ENCODE data around the gene CBX3.

The CBX3 gene

GRCh38 chr7:26187380-26188205, 14.0 kb upstream of the CBX3 start:
- H3K36me3 ChIP-seq (replicated peaks; ENCODE audit: low read depth, low read length): peaks cover 48% of the 10 kb centered on the region
- H3K9ac ChIP-seq (ENCODE audit: low read length): no peak overlapping the region
- H3K4me2 ChIP-seq (ENCODE audit: low read length): no peak overlapping the region
- peaks cover 59% of the 10 kb centered on the region for H4K20me1 ChIP-seq (ENCODE audit: insufficient read depth, low read length)
- peak overlapping the region; percentile 49 for H3K27ac ChIP-seq (ENCODE audit: low read length)
- H3K9me3 ChIP-seq (ENCODE audit: insufficient read depth, low read length): no peaks in the 10 kb centered on the region
- no peaks in the 10 kb centered on the region for H3K27me3 ChIP-seq (ENCODE audit: low read depth, low read length)
- H3K79me2 ChIP-seq (ENCODE audit: low read length): peaks cover 47% of the 10 kb centered on the region
- H3K4me3 ChIP-seq (ENCODE audit: low read length): no peak overlapping the region
- peaks cover 13% of the 10 kb centered on the region for H3K4me1 ChIP-seq (ENCODE audit: low read length)
- TF ChIP-seq CTCF (IDR thresholded peaks at IDR 0.05; ENCODE audit: low read depth, low read length) (no peak), EZH2phosphoT487 (IDR thresholded peaks at IDR 0.05; ENCODE audit: low read depth) (no peak)
- no peak overlapping the region for H2AFZ ChIP-seq (ENCODE audit: low read depth, low read length)

DNA sequence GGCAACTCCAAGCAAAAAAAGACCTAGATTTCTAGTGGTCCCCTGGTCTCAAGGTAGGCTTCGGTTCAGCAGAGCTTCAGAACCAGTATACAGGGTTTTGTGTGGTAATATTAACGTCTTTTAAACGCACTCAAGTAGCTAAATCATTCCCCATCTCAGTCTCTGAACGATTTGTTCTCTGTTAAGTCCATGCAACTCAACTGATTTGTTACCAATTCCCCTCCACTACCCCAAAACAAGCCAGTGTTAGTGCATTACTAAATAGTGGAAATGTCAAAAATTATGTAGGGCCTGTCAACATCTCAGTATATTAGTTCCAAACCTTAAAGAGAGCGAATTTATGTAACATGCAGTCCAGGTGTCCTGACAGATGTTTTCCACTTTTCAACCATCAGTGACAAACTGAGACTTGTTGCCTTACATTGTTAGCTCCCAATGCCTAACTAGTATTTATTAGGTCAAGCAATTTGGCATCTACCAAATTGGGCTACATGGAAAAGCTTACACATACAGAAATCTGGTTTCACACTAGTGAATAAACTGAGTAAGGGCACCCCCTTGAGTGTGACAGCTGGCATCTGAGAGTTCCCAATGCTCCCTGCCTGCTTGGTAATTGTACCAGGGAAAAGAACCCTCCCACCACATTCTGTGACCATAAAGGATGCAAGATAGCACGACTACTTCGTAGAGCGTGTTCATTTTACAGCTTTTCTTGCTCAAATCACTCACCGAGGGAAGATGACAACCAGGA, 13.2 kb upstream of the CBX3 start:
- Histone ChIP-seq H3K9me3 (ENCODE audit: insufficient read depth, low read length) (no peaks in the 10 kb centered on the region), H3K9ac (ENCODE audit: low read length) (no peak overlapping the region), H2AFZ (ENCODE audit: low read depth, low read length) (no peak overlapping the region), H4K20me1 (ENCODE audit: insufficient read depth, low read length) (peaks cover 67% of the 10 kb centered on the region), H3K27me3 (ENCODE audit: low read depth, low read length) (no peaks in the 10 kb centered on the region), H3K27ac (ENCODE audit: low read length) (peak overlapping the region; percentile 49), H3K4me3 (ENCODE audit: low read length) (no peak overlapping the region), H3K36me3 (replicated peaks; ENCODE audit: low read depth, low read length) (peaks cover 56% of the 10 kb centered on the region), H3K79me2 (ENCODE audit: low read length) (peaks cover 55% of the 10 kb centered on the region), H3K4me2 (ENCODE audit: low read length) (no peak overlapping the region), H3K4me1 (ENCODE audit: low read length) (peaks cover 21% of the 10 kb centered on the region)
- no peak for TF ChIP-seq CTCF (IDR thresholded peaks at IDR 0.05; ENCODE audit: low read depth, low read length)
- TF ChIP-seq EZH2phosphoT487 (IDR thresholded peaks at IDR 0.05; ENCODE audit: low read depth): no peak

DNA sequence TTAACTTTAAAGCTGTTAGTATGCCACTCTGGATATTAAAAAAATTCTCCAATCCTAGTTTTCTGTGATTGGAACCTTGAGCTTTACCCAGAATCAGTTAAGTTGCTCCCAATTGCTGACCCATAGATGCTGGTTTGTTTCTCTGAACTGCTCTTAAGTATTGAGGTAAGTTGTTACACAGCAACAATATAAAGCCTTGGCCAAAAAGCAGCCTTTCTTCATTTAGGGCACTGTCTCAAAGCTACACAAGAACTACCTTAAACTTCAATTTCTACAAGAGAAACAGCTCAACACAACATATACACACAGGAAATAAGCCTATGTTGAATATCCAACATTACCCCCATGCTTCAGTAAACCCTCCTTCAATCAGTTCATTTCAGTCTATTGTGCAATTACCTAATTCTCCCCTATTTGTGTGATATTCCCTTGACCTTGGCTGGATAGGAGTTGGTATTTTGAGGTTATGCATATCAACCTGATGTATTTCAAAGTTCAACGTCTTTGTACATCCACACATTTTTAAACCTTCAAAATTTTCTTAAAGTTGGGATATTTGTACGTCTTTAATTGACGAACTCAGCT, 12.5 kb upstream of the CBX3 start:
- H3K4me3 ChIP-seq (ENCODE audit: low read length): no peak overlapping the region
- no peaks in the 10 kb centered on the region for H3K9me3 ChIP-seq (ENCODE audit: insufficient read depth, low read length)
- H3K36me3 ChIP-seq (replicated peaks; ENCODE audit: low read depth, low read length): peaks cover 62% of the 10 kb centered on the region
- H2AFZ ChIP-seq (ENCODE audit: low read depth, low read length): no peak overlapping the region
- peaks cover 73% of the 10 kb centered on the region for H4K20me1 ChIP-seq (ENCODE audit: insufficient read depth, low read length)
- no peak overlapping the region for H3K9ac ChIP-seq (ENCODE audit: low read length)
- no peaks in the 10 kb centered on the region for H3K27me3 ChIP-seq (ENCODE audit: low read depth, low read length)
- TF ChIP-seq CTCF (IDR thresholded peaks at IDR 0.05; ENCODE audit: low read depth, low read length): no peak
- TF ChIP-seq EZH2phosphoT487 (IDR thresholded peaks at IDR 0.05; ENCODE audit: low read depth): no peak
- peak overlapping the region; percentile 49; the same call in 1 of the 2 replicates for H3K27ac ChIP-seq (ENCODE audit: low read length)
- no peak overlapping the region for H3K4me2 ChIP-seq (ENCODE audit: low read length)
- H3K4me1 ChIP-seq (ENCODE audit: low read length): peaks cover 27% of the 10 kb centered on the region
- peaks cover 61% of the 10 kb centered on the region for H3K79me2 ChIP-seq (ENCODE audit: low read length)

- Histone ChIP-seq H3K27ac (ENCODE audit: low read length) (no peak overlapping the region), H4K20me1 (ENCODE audit: insufficient read depth, low read length) (peaks cover 80% of the 10 kb centered on the region), H2AFZ (ENCODE audit: low read depth, low read length) (no peak overlapping the region), H3K9ac (ENCODE audit: low read length) (no peak overlapping the region), H3K4me1 (ENCODE audit: low read length) (peaks cover 34% of the 10 kb centered on the region), H3K4me2 (ENCODE audit: low read length) (no peak overlapping the region), H3K4me3 (ENCODE audit: low read length) (no peak overlapping the region), H3K36me3 (replicated peaks; ENCODE audit: low read depth, low read length) (peaks cover 62% of the 10 kb centered on the region), H3K79me2 (ENCODE audit: low read length) (peaks cover 68% of the 10 kb centered on the region), H3K9me3 (ENCODE audit: insufficient read depth, low read length) (no peaks in the 10 kb centered on the region), H3K27me3 (ENCODE audit: low read depth, low read length) (no peaks in the 10 kb centered on the region)
- TF ChIP-seq CTCF (IDR thresholded peaks at IDR 0.05; ENCODE audit: low read depth, low read length) (no peak), EZH2phosphoT487 (IDR thresholded peaks at IDR 0.05; ENCODE audit: low read depth) (no peak)
Observed at GRCh38 chr7:26189697-26190096, 11.8 kb upstream of the CBX3 start.
